IMR-90 (cell line): ENCODE results near the gene HSD3B1. TPM values are rescaled to one million over a fixed set of nuclear protein-coding genes. Genes with fewer than 3 reads are reported as not detected.

Source experiments
- ATAC-seq: fragments of 200-7000 bp; cut with Tn5 transposase; 2 replicates; pipeline ENCODE4 v1.9.1; 2020; ENCODE audit warnings: low read depth, mild to moderate bottlenecking, moderate library complexity
- BruUV-seq: library from RNA; stranded (reverse); fragments of 400-500 nt; replicated peaks from 2 replicates; lab custom pipeline; 2021; lab: Mats Ljungman, UMichigan
- CTCF ChIA-PET: fragments of 300-600 bp; formaldehyde crosslinking; extraction: SDS; loops from one replicate; lab custom pipeline; 2021; ENCODE audit warnings: antibody characterized with exemption; lab: Yijun Ruan, JAX
- POLR2A ChIA-PET: fragments of 300-600 bp; sonication (Branson Sonifier 250); formaldehyde crosslinking; loops from one replicate; lab custom pipeline; 2022; ENCODE audit warnings: antibody characterized with exemption; ENCODE audit not compliant: unreplicated experiment; lab: Charles Lee
- DNase-seq: peaks from one replicate; pipeline ENCODE4 v3.0.0; 2013
- H2AFZ ChIP-seq: replicated peaks from 2 replicates; pipeline ENCODE3; 2013; ENCODE audit warnings: low read length, mild to moderate bottlenecking; ENCODE audit not compliant: poor library complexity
- H2AK5ac ChIP-seq: 2 replicates; pipeline ENCODE4 v1.6.1; 2013; ENCODE audit warnings: low read depth, low read length, inconsistent platforms
- H2AK9ac ChIP-seq: replicated peaks from 2 replicates; pipeline ENCODE3; 2013; ENCODE audit warnings: mild to moderate bottlenecking, low read depth, low read length, moderate library complexity; ENCODE audit not compliant: poor library complexity
- H2BK120ac ChIP-seq: 2 replicates; pipeline ENCODE4 v1.6.1; 2013; ENCODE audit warnings: low read depth, low read length, inconsistent platforms
- H2BK15ac ChIP-seq: 3 replicates; pipeline ENCODE4 v1.6.1; 2013; ENCODE audit warnings: low read depth, low read length, inconsistent platforms
- H2BK20ac ChIP-seq: 2 replicates; pipeline ENCODE4 v1.6.1; 2013; ENCODE audit warnings: low read depth, mild to moderate bottlenecking, inconsistent platforms, low read length, moderate library complexity
- H2BK5ac ChIP-seq: 2 replicates; pipeline ENCODE4 v1.6.1; 2013; ENCODE audit warnings: mild to moderate bottlenecking, low read depth, low read length, inconsistent platforms; ENCODE audit not compliant: poor library complexity, severe bottlenecking
- H3K14ac ChIP-seq: replicated peaks from 2 replicates; pipeline ENCODE4 v1.6.1; 2013; ENCODE audit warnings: low read depth, low read length, inconsistent platforms
- H3K18ac ChIP-seq: 2 replicates; pipeline ENCODE4 v1.6.1; 2013; ENCODE audit warnings: low read depth, low read length, control low read depth
- H3K23ac ChIP-seq: 2 replicates; pipeline ENCODE4 v1.6.1; 2013; ENCODE audit warnings: low read depth, low read length, inconsistent platforms
- H3K27ac ChIP-seq: 2 replicates; pipeline ENCODE4 v1.5.1; 2013; ENCODE audit warnings: mild to moderate bottlenecking, control low read depth, low read length; ENCODE audit not compliant: insufficient read depth
- H3K27me3 ChIP-seq: 2 replicates; pipeline ENCODE4 v1.6.1; 2013; ENCODE audit warnings: low read length; ENCODE audit not compliant: control insufficient read depth, insufficient read depth
- H3K36me3 ChIP-seq: 2 replicates; pipeline ENCODE4 v1.6.1; 2013; ENCODE audit warnings: low read length, mixed read lengths; ENCODE audit not compliant: control insufficient read depth, insufficient read depth
- H3K4ac ChIP-seq: 2 replicates; pipeline ENCODE4 v1.6.1; 2013; ENCODE audit warnings: low read depth, low read length, inconsistent platforms
- H3K4me1 ChIP-seq: 2 replicates; pipeline ENCODE4 v1.6.1; 2013; ENCODE audit warnings: low read length, mixed read lengths; ENCODE audit not compliant: control insufficient read depth, insufficient read depth
- H3K4me2 ChIP-seq: 2 replicates; pipeline ENCODE4 v1.6.1; 2013; ENCODE audit warnings: low read depth, mild to moderate bottlenecking, control low read depth, low read length, moderate library complexity
- H3K4me3 ChIP-seq: 2 replicates; pipeline ENCODE4 v1.5.1; 2013; ENCODE audit warnings: low read depth, mild to moderate bottlenecking, control low read depth, low read length, moderate library complexity; ENCODE audit not compliant: insufficient read depth
- H3K56ac ChIP-seq: 2 replicates; pipeline ENCODE4 v1.6.1; 2013; ENCODE audit warnings: low read length, inconsistent platforms; ENCODE audit not compliant: insufficient read depth; ENCODE audit errors: extremely low read depth
- H3K79me1 ChIP-seq, 2 experiments: 2 replicates each; pipeline ENCODE4 v1.6.1; 2013; ENCODE audit warnings: low read length in 2 of 2, inconsistent platforms in 1 of 2, low read depth in 1 of 2
- H3K9ac ChIP-seq: 2 replicates; pipeline ENCODE4 v1.6.1; 2013; ENCODE audit warnings: low read depth, low read length, control low read depth
- H3K9me1 ChIP-seq: 2 replicates; pipeline ENCODE4 v1.6.1; 2013; ENCODE audit warnings: low read length, inconsistent platforms; ENCODE audit not compliant: insufficient read depth
- H3K9me3 ChIP-seq: 2 replicates; pipeline ENCODE4 v1.6.1; 2013; ENCODE audit warnings: low read length; ENCODE audit not compliant: control insufficient read depth, insufficient read depth
- H4K20me1 ChIP-seq: 2 replicates; pipeline ENCODE4 v1.6.1; 2013; ENCODE audit warnings: low read length, inconsistent platforms; ENCODE audit not compliant: insufficient read depth
- H4K5ac ChIP-seq: 2 replicates; pipeline ENCODE4 v1.6.1; 2013; ENCODE audit warnings: mild to moderate bottlenecking, low read depth, low read length, control low read depth
- H4K8ac ChIP-seq, 2 experiments: 2 replicates each; pipeline ENCODE4 v1.6.1; 2013; ENCODE audit warnings: low read depth in 2 of 2, low read length in 2 of 2, control low read depth in 1 of 2, inconsistent platforms in 1 of 2
- H4K91ac ChIP-seq: 2 replicates; pipeline ENCODE4 v1.6.1; 2013; ENCODE audit warnings: low read depth, low read length, inconsistent platforms; ENCODE audit not compliant: insufficient read depth
- BHLHE40 ChIP-seq: fragments of 150-350 bp; IDR thresholded peaks from 2 replicates; pipeline ENCODE4 v1.6.1; 2016; ENCODE audit warnings: mild to moderate bottlenecking, low read depth, low read length
- CEBPB ChIP-seq: IDR thresholded peaks from 2 replicates; pipeline ENCODE4 v1.6.1; 2012; ENCODE audit warnings: low read depth, low read length, improper control_type of control experiment
- CHD1 ChIP-seq: IDR thresholded peaks from 2 replicates; pipeline ENCODE4 v1.6.1; 2012; ENCODE audit warnings: low read depth, low read length, improper control_type of control experiment
- CTCF ChIP-seq: conservative IDR thresholded peaks from 2 replicates; pipeline ENCODE4 v1.5.1; 2012; ENCODE audit warnings: mild to moderate bottlenecking, low read depth, low read length, improper control_type of control experiment
- ELK1 ChIP-seq: fragments of 150-350 bp; IDR thresholded peaks from 2 replicates; pipeline ENCODE4 v1.6.1; 2016; ENCODE audit warnings: low read depth, mild to moderate bottlenecking, low read length, moderate library complexity, borderline replicate concordance
- FOS ChIP-seq: fragments of 150-350 bp; IDR thresholded peaks from 2 replicates; pipeline ENCODE4 v1.6.1; 2016; ENCODE audit warnings: low read depth, low read length
- MAFK ChIP-seq: IDR thresholded peaks from 2 replicates; pipeline ENCODE4 v1.6.1; 2012; ENCODE audit warnings: low read depth, low read length, improper control_type of control experiment
- MAZ ChIP-seq: IDR thresholded peaks from 2 replicates; pipeline ENCODE4 v1.6.1; 2012; ENCODE audit warnings: low read depth, mild to moderate bottlenecking, low read length, improper control_type of control experiment, moderate library complexity, borderline replicate concordance
- MXI1 ChIP-seq: IDR thresholded peaks from 2 replicates; pipeline ENCODE4 v1.6.1; 2012; ENCODE audit warnings: low read depth, mild to moderate bottlenecking, low read length, moderate library complexity, borderline replicate concordance
- NFE2L2 ChIP-seq: fragments of 150-350 bp; IDR thresholded peaks from 2 replicates; pipeline ENCODE4 v1.6.1; 2016; ENCODE audit warnings: low read depth, mild to moderate bottlenecking, low read length
- POLR2A ChIP-seq: IDR thresholded peaks from 2 replicates; pipeline ENCODE4 v1.6.1; 2012; ENCODE audit warnings: mild to moderate bottlenecking, low read depth, low read length
- RAD21 ChIP-seq: IDR thresholded peaks from 2 replicates; pipeline ENCODE4 v1.6.1; 2012; ENCODE audit warnings: low read length, improper control_type of control experiment
- RCOR1 ChIP-seq: IDR thresholded peaks from 2 replicates; pipeline ENCODE4 v1.6.1; 2012; ENCODE audit warnings: mild to moderate bottlenecking, low read length, improper control_type of control experiment; ENCODE audit not compliant: insufficient replicate concordance
- RFX5 ChIP-seq: IDR thresholded peaks from 2 replicates; pipeline ENCODE4 v1.8.0; 2012; ENCODE audit warnings: low read depth, mild to moderate bottlenecking, low read length, moderate library complexity
- SMC3 ChIP-seq: fragments of 150-350 bp; IDR thresholded peaks from 2 replicates; pipeline ENCODE4 v1.6.1; 2016; ENCODE audit warnings: low read depth, mild to moderate bottlenecking, antibody characterized with exemption, low read length, moderate library complexity
- WGBS, 2 experiments: methylation state at CpG; one replicate each; pipeline versions ENCODE4 v1.1.5 to v1.1.7; 2013; ENCODE audit warnings: missing lambda C conversion rate in 2 of 2; ENCODE audit not compliant: insufficient read length in 1 of 2; ENCODE audit errors: extremely low coverage in 2 of 2; 5-methylcytosine and 5-hydroxymethylcytosine counted together
- dilution Hi-C: fragments of 300-500 bp; cut with HindIII; formaldehyde crosslinking; loops from one replicate; pipeline ENCODE4 v1.14.3; 2018; ENCODE audit warnings: low sequenced_read_pairs; ENCODE audit not compliant: unreplicated experiment
- in situ Hi-C: fragments of 300-500 bp; cut with MboI; formaldehyde crosslinking; loops from 3 replicates; pipeline ENCODE4 v1.14.3; 2019; ENCODE audit warnings: low sequenced_read_pairs, inconsistent platforms, mixed read lengths
- intact Hi-C: fragments of 100-400 bp; cut with micrococcal nuclease; formaldehyde crosslinking; loops from 2 replicates; pipeline ENCODE4 v1.10.0; 2022
- polyA plus RNA-seq, 3 experiments: library from polyadenylated mRNA; depleted of rRNA; stranded (reverse); fragments of >200 nt; gene quantifications; 2 replicates each; pipeline ENCODE4 v1.2.3, GENCODE V29; 2012; ENCODE audit warnings: low replicate concordance in 1 of 3
- total RNA-seq: library from RNA; depleted of rRNA; stranded (reverse); fragments of >200 nt; gene quantifications from 2 replicates; pipeline ENCODE4 v1.2.3, GENCODE V29; 2012
- TF ChIP-seq, protein P1 (sequence below): fragments of 150-350 bp; IDR thresholded peaks from 2 replicates; pipeline ENCODE4 v1.6.1; 2017; ENCODE audit warnings: mild to moderate bottlenecking, antibody characterized with exemption, low read length, low read depth

The HSD3B1 gene
- total and polyA plus RNA-seq, 2 of the 4 experiments (the other 2 are of a cell fraction): not detected

DNA sequence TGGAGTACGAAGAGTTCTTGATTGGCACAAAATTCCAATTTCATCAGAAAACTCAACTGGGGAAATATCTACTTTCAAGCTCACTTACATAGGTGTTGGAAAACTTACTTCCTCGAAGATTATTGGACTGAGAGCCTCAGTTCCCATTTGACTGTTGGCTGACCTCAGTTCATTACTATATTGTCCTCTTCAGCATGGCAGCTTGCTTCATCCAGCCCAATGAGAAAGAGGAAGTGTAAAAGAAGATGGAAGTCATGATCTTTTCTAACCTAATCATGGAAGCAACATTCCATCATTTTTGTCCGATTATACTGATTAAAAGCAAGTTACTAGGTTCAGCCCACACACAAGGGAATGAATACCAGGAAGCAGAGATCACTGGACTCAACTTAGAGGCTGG, 49.4 kb downstream of the HSD3B1 start:
- Histone ChIP-seq H3K56ac (no peak overlapping the region), H3K14ac (no peak overlapping the region), H4K5ac (no peak overlapping the region), H2AFZ (no peak overlapping the region), H2BK120ac (no peak overlapping the region), H3K27me3 (peaks cover 4% of the 10 kb centered on the region), H3K9ac (no peak overlapping the region), H2BK5ac (no peak overlapping the region), H3K4me2 (no peak overlapping the region), H2BK20ac (no peak overlapping the region), H3K4me3 (no peak overlapping the region), H4K8ac (no peak overlapping the region), H3K79me1 (no peaks in the 10 kb centered on the region), H3K4ac (no peak overlapping the region), H3K23ac (no peak overlapping the region), H3K4me1 (no peaks in the 10 kb centered on the region; the same call in 1 of the 2 replicates), H3K36me3 (no peaks in the 10 kb centered on the region), H3K9me1 (no peaks in the 10 kb centered on the region), H3K18ac (no peak overlapping the region), H2AK9ac (no peak overlapping the region), H4K20me1 (no peaks in the 10 kb centered on the region), H2AK5ac (no peak overlapping the region), H3K27ac (no peak overlapping the region), H2BK15ac (no peak overlapping the region), H3K9me3 (no peaks in the 10 kb centered on the region), H4K91ac (no peak overlapping the region)
- ATAC-seq: no peak
- ChIA-PET POLR2A (no interaction called here), CTCF (no interaction called here)
- no TSS peak for BruUV-seq
- no peak for TF ChIP-seq SMC3
- no peak for TF ChIP-seq RAD21
- TF ChIP-seq ELK1: no peak
- no peak for TF ChIP-seq POLR2A
- TF ChIP-seq CTCF: no peak
- TF ChIP-seq BHLHE40: no peak
- TF ChIP-seq MXI1: no peak
- no peak for TF ChIP-seq RFX5
- TF ChIP-seq FOS: no peak
- no peak for TF ChIP-seq CHD1
- no peak for TF ChIP-seq NFE2L2
- no peak for TF ChIP-seq MAFK
- no peak for TF ChIP-seq RCOR1
- TF ChIP-seq MAZ: no peak
- TF ChIP-seq, protein P1, sequence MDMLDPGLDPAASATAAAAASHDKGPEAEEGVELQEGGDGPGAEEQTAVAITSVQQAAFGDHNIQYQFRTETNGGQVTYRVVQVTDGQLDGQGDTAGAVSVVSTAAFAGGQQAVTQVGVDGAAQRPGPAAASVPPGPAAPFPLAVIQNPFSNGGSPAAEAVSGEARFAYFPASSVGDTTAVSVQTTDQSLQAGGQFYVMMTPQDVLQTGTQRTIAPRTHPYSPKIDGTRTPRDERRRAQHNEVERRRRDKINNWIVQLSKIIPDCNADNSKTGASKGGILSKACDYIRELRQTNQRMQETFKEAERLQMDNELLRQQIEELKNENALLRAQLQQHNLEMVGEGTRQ: no peak
- no peak for TF ChIP-seq CEBPB
- DNase-seq: no peak
- no CpG with 5 or more reads among the region's 3 CpGs for WGBS, 2 experiments
- dilution Hi-C loops: no loop called here
- intact Hi-C loops: no loop called here
- in situ Hi-C loops: no loop called here
